B cell (primary cell): Measurements from ENCODE around the gene EN1. TPM values are rescaled to one million over a fixed set of nuclear protein-coding genes. Genes with fewer than 3 reads are reported as not detected.

Experiments
- ATAC-seq: fragments of 200-7000 bp; cut with Tn5 transposase; one replicate; pipeline ENCODE4 v1.10.0; 2021; ENCODE audit warnings: low read depth, mild to moderate bottlenecking, moderate number of reproducible peaks, moderate library complexity
- CTCF ChIA-PET: fragments of 350-600 bp; sonication (Branson Sonifier 250); formaldehyde crosslinking; loops from one replicate; lab custom pipeline; 2021; ENCODE audit warnings: antibody characterized with exemption, inconsistent platforms; lab: Charles Lee
- POLR2A ChIA-PET: fragments of 350-600 bp; sonication (Branson Sonifier 250); formaldehyde crosslinking; loops from one replicate; lab custom pipeline; 2021; ENCODE audit warnings: antibody characterized with exemption; lab: Charles Lee
- DNase-seq: peaks from one replicate; pipeline ENCODE4 v3.0.0; 2013
- H2AFZ ChIP-seq: 2 replicates; pipeline ENCODE4 v1.6.1; 2012; ENCODE audit warnings: mild to moderate bottlenecking, low read depth, low read length; ENCODE audit not compliant: insufficient read depth, poor library complexity, severe bottlenecking
- H3K27ac ChIP-seq, 2 donors: 1 replicate in 1 of 2; 2 replicates in 1 of 2; pipeline ENCODE4 v1.5.1; 2012 to 2013; ENCODE audit warnings: low read length in 2 of 2, mild to moderate bottlenecking in 2 of 2, moderate library complexity in 1 of 2
- H3K27me3 ChIP-seq, 4 experiments: fragments of 200-600 bp in 1 of 4; sonication (generic) in 1 of 4; replicated peaks in 1 of 4; 1 replicate in 2 of 4; 2 replicates in 2 of 4; pipeline versions ENCODE4 v1.6.1 to v1.7.0; 2013 to 2016; ENCODE audit warnings: low read length in 3 of 4, mild to moderate bottlenecking in 2 of 4, mixed read lengths in 1 of 4, moderate library complexity in 1 of 4; ENCODE audit not compliant: insufficient read depth in 4 of 4, control insufficient read depth in 3 of 4; ENCODE audit errors: control extremely low read depth in 1 of 4
- H3K36me3 ChIP-seq, 2 experiments: replicated peaks in 1 of 2; 1 replicate in 1 of 2; 2 replicates in 1 of 2; pipeline versions ENCODE4 v1.6.1 to v1.7.1; 2013; ENCODE audit warnings: low read length in 1 of 2; ENCODE audit not compliant: insufficient read depth in 2 of 2, control insufficient read depth in 1 of 2; ENCODE audit errors: control extremely low read depth in 1 of 2, extremely low read depth in 1 of 2
- H3K4me1 ChIP-seq, 2 donors: fragments of 200-600 bp in 1 of 2; sonication (generic) in 1 of 2; 1 replicate in 1 of 2; 2 replicates in 1 of 2; pipeline versions ENCODE4 v1.5.1 to v1.6.1; 2013 to 2017; ENCODE audit warnings: low read length in 2 of 2; ENCODE audit not compliant: control insufficient read depth in 2 of 2, insufficient read depth in 2 of 2
- H3K4me2 ChIP-seq: replicated peaks from 2 replicates; pipeline ENCODE3; 2012; ENCODE audit warnings: mild to moderate bottlenecking, low read depth, low read length; ENCODE audit not compliant: poor library complexity, severe bottlenecking
- H3K4me3 ChIP-seq, 5 experiments: fragments of 200-600 bp in 1 of 5; sonication (generic) in 1 of 5; 1 replicate in 3 of 5; 2 replicates in 2 of 5; pipeline versions ENCODE4 v1.5.1 to v1.7.0; 2011 to 2016; ENCODE audit warnings: low read length in 4 of 5, mild to moderate bottlenecking in 4 of 5, low read depth in 2 of 5, control low read depth in 1 of 5, moderate library complexity in 1 of 5; ENCODE audit not compliant: insufficient read depth in 1 of 5; ENCODE audit errors: control extremely low read depth in 1 of 5, extremely low read depth in 1 of 5
- H3K79me2 ChIP-seq: fragments of 200-600 bp; sonication (generic); one replicate; pipeline ENCODE4 v1.6.0; 2016; ENCODE audit warnings: low read length; ENCODE audit not compliant: control insufficient read depth, insufficient read depth
- H3K9ac ChIP-seq: fragments of 200-600 bp; sonication (generic); 2 replicates; pipeline ENCODE4 v1.6.1; 2017; ENCODE audit warnings: mild to moderate bottlenecking, low read length, moderate library complexity
- H3K9me3 ChIP-seq, 3 donors: one replicate each; pipeline versions ENCODE4 v1.6.1 to v1.7.1; 2013; ENCODE audit warnings: low read length in 2 of 3; ENCODE audit not compliant: control insufficient read depth in 2 of 3, insufficient read depth in 1 of 3; ENCODE audit errors: control extremely low read depth in 1 of 3
- H4K20me1 ChIP-seq: 2 replicates; pipeline ENCODE4 v1.6.0; 2012; ENCODE audit warnings: mild to moderate bottlenecking, low read length; ENCODE audit not compliant: insufficient read depth, control insufficient read depth, poor library complexity, severe bottlenecking
- H3K27ac Mint-ChIP-seq: one replicate; pipeline ENCODE4 v1.8.0; 2021; ENCODE audit warnings: mixed read lengths
- H3K27me3 Mint-ChIP-seq: one replicate; pipeline ENCODE4 v1.8.0; 2021; ENCODE audit warnings: mixed read lengths
- H3K4me1 Mint-ChIP-seq: one replicate; pipeline ENCODE4 v1.8.0; 2021; ENCODE audit warnings: mixed read lengths
- H3K4me3 Mint-ChIP-seq: one replicate; pipeline ENCODE4 v1.8.0; 2021; ENCODE audit warnings: mixed read lengths
- H3K9me3 Mint-ChIP-seq: one replicate; pipeline ENCODE4 v1.8.0; 2022; ENCODE audit warnings: mixed read lengths; ENCODE audit not compliant: insufficient read depth
- CTCF ChIP-seq: fragments of 200-600 bp; IDR thresholded peaks from one replicate; pipeline ENCODE4 v1.8.0; 2022; ENCODE audit warnings: antibody characterized with exemption, mild to moderate bottlenecking
- EZH2 ChIP-seq: IDR thresholded peaks from 2 replicates; pipeline ENCODE4 v1.6.1; 2012; ENCODE audit warnings: borderline replicate concordance, low read depth, mild to moderate bottlenecking, moderate library complexity, low read length; ENCODE audit not compliant: insufficient read depth, poor library complexity, severe bottlenecking
- WGBS: methylation state at CpG from one replicate; pipeline ENCODE4 v1.1.5; 2013; ENCODE audit warnings: missing lambda C conversion rate; ENCODE audit not compliant: insufficient coverage; 5-methylcytosine and 5-hydroxymethylcytosine counted together
- intact Hi-C: fragments of 100-400 bp; cut with micrococcal nuclease; formaldehyde crosslinking; loops from one replicate; pipeline ENCODE4 v1.10.0; 2022
- polyA plus RNA-seq: library from polyadenylated mRNA; depleted of rRNA; stranded (reverse); fragments of >200 nt; gene quantifications from 2 replicates; pipeline ENCODE4 v1.2.3, GENCODE V29; 2012
- total RNA-seq, 2 donors: library from RNA; stranded (reverse); fragments of 120-200 nt in 1 of 2; gene quantifications; 1 replicate in 1 of 2; 2 replicates in 1 of 2; pipeline versions ENCODE4 v1.2.3 to v1.2.4, GENCODE V29; 2013 to 2022

EN1 gene
- total and polyA plus RNA-seq, 2 donors (not counting 1 experiment from before 2014, with no cell fraction given), result not detected

GRCh38 chr2:118845005-118845521 is 2.4 kb downstream of the EN1 start:
- H3K27me3 Mint-ChIP-seq, result peaks cover 64% of the 10 kb centered on the region
- Histone ChIP-seq H3K79me2 (no peaks in the 10 kb centered on the region), H3K9me3 (peaks cover 0 to 60% (median 0%) of the 10 kb centered on the region in 3 donors), H3K27ac (no peak overlapping the region), H3K9ac (no peak overlapping the region), H3K4me1 (peaks cover 32 to 49% of the 10 kb centered on the region in 2 donors), H3K36me3 (no peaks in the 10 kb centered on the region), H3K4me2 (peak overlapping the region; percentile 6), H3K4me3 (no peak overlapping the region), H2AFZ (no peak overlapping the region), H3K27me3 (peaks cover 0 to 91% (median 73%) of the 10 kb centered on the region in 4 experiments), H4K20me1 (no peaks in the 10 kb centered on the region)
- WGBS, result 10% methylated on average over 43 of the region's 43 CpGs
- peak overlapping the region; percentile 21 for H3K4me3 Mint-ChIP-seq
- no peak for DNase-seq
- CTCF ChIA-PET, result interaction anchor here (0.7 to 1.9 kb wide), 2 partner anchors 10 to 623 kb away, joined by 3 to 10 read pairs; no protein-coding TSS in a partner anchor
- no peak for ATAC-seq
- TF ChIP-seq EZH2 (no peak), CTCF (no peak)
- H3K4me1 Mint-ChIP-seq, result peaks cover 29% of the 10 kb centered on the region
- H3K27ac Mint-ChIP-seq, result no peak overlapping the region
- H3K9me3 Mint-ChIP-seq, result no peaks in the 10 kb centered on the region
- intact Hi-C loops, result no loop called here
- POLR2A ChIA-PET, result no interaction called here

- peak overlapping the region; percentile 35 for H3K4me3 Mint-ChIP-seq
- TF ChIP-seq EZH2 (no peak), CTCF (no peak)
- ATAC-seq, result no peak
- no peak for DNase-seq
- peaks cover 29% of the 10 kb centered on the region for H3K4me1 Mint-ChIP-seq
- no peaks in the 10 kb centered on the region for H3K79me2 ChIP-seq
- peaks cover 67% of the 10 kb centered on the region for H3K27me3 Mint-ChIP-seq
- H3K9me3 Mint-ChIP-seq, result no peaks in the 10 kb centered on the region
- ChIA-PET CTCF (interaction anchor here (0.7 to 1.9 kb wide), 2 partner anchors 11 to 622 kb away, joined by 3 to 10 read pairs; no protein-coding TSS in a partner anchor), POLR2A (no interaction called here)
- peaks cover 32 to 49% of the 10 kb centered on the region in 2 donors for H3K4me1 ChIP-seq
- no peak overlapping the region for H2AFZ ChIP-seq
- H3K36me3 ChIP-seq, result no peaks in the 10 kb centered on the region
- H3K27ac ChIP-seq, result no peak overlapping the region
- H3K4me2 ChIP-seq, result no peak overlapping the region
- intact Hi-C loops, result no loop called here
- no peak overlapping the region for H3K27ac Mint-ChIP-seq
- H3K27me3 ChIP-seq, result peaks cover 0 to 88% (median 72%) of the 10 kb centered on the region in 4 experiments
- H4K20me1 ChIP-seq, result no peaks in the 10 kb centered on the region
- H3K4me3 ChIP-seq, result no peak overlapping the region
- no peak overlapping the region for H3K9ac ChIP-seq
- peaks cover 0 to 54% (median 0%) of the 10 kb centered on the region in 3 donors for H3K9me3 ChIP-seq
- 0% methylated on average over 2 of the region's 8 CpGs for WGBS
These were observed 3.0 kb downstream of the EN1 start for GRCh38 chr2:118844261-118845004.
